ENCODE results near the gene GTPBP1.

Gene GTPBP1

DNA sequence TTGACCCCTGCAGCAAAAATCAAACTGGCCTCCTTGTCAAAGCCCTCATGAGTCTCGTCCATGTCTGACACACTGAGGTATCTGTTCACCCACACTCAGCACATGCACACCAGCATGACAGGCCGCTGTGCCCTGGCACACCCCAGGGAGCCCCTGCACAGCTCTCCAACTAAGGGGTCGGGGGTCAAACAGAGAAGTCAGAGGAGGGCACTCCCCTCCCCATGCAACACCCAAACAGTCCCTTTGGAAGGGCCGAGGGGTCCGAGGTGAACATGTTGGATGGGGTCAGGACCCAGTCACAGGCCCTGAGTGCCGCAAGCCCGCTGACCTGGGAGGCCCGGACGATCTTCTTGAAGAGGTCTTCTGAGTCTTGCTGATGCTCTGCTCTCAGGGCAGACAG, 35.4 kb downstream of the GTPBP1 start:
- no peak for DNase-seq (ENCODE audit: low read depth)

DNA sequence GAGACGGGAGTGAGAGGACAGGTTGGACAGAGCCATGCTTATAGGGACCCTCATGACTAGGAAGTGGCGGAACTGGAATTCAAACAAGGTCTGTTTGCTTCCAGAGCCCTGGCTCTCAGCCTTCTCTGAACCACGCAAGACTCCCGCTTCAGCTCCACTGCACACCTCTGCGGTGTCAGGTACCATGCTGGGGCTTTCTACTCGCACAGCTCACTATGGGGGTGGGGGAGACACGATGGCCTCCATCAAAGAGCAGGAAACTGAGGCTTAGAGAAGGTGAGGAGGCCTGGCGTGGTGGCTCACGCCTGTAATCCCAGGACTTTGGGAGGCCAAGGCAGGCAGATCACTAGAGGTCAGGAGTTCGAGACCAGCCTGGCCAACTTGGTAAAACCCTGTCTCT, 35.8 kb downstream of the GTPBP1 start:
- DNase-seq (ENCODE audit: low read depth): no peak

DNA sequence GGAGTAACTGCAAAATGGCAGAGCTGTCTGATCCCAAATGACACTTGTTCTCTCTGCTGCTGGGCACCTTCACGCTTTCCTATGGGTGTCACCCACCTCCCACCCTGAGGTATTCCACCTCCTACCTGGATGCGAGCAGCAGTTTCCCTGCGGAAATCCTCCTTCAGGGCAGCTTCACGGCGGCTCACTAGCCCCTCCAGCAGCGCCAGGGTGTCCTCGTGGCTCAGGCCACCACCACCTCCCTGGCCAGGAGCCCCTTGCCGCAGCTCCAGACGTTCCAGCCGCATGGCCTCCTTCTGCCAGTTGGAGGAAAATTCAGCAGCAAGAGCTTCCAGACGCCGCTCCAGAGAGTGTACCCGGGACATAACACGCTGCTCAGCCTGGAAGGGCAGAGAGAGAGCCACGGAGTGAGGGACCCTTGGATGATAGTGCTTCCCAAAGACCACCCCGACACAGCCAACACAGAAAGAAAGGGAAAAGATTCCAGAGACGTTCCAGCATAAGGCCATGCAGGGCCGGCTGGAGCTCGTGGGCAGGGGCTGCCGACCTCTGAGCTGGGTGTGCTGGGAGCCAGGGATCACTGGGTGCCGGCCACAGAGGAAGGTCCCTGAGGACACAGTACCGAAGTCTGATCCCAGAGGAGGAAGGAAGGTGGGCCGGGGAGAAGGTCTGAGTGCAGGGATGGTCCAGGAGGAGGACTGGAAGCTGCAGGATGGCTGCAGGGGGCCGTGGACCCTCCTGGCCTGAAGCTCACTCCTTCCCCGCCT, 36.6 kb downstream of the GTPBP1 start:
- DNase-seq (ENCODE audit: low read depth): no peak

DNA sequence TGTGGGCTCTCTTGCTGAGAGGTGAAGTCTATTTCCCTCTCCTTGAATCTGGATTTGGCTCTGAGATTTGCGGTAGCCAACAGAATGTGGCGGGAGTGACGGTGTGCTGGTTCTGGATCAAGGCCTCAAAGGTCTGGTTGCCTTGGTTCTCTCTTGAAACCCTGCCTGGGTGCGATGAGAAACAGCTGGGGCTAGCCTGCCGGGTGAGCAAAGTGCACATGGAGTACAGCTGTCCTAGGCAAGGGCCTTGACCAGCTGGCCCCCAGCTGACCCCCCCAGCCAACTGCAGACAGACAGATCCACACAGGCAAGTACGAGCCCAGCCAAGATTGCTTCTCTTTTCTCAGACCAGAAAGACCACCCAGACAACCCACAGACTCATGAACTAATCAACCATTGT, 39.2 kb downstream of the GTPBP1 start:
- no peak for DNase-seq (ENCODE audit: low read depth)

DNA sequence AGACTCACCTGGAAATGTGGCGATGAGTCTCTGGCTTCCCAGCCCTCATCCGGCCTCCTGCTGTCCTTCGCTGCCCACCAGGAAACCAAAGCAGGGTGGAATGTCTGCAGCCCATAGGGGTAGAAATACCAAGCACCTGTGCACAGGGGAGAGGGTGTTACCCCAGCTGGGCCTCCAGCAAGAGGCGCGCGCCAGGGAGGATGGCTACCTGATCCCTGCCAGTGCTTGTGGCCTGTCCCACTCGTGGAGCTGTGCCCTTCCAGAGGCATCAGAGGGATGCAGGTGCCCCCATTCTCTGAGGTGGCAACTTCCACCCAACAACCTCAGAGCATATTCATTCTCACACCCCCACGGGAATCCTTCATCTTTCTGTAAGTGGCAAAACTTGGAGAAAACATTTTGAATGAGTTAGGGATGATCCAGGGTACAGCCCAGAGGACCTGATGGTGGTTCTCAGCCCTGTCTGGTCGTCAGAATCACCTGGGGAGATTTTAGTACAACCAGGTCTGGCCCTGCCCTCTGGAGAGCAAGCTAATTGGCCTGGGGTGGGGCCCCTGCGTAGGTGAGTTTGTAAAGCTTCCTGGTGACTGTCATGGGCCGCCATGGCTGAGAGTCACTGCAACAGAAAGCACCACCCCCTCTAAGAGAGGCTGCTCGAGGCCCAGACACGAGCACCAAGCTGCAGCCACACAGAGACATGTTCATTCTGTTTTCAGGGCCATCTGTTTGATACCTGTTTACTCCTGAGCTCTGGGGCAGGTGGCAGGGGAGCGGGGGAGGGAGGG, 40.1 kb downstream of the GTPBP1 start:
- DNase-seq (ENCODE audit: low read depth): no peak

DNA sequence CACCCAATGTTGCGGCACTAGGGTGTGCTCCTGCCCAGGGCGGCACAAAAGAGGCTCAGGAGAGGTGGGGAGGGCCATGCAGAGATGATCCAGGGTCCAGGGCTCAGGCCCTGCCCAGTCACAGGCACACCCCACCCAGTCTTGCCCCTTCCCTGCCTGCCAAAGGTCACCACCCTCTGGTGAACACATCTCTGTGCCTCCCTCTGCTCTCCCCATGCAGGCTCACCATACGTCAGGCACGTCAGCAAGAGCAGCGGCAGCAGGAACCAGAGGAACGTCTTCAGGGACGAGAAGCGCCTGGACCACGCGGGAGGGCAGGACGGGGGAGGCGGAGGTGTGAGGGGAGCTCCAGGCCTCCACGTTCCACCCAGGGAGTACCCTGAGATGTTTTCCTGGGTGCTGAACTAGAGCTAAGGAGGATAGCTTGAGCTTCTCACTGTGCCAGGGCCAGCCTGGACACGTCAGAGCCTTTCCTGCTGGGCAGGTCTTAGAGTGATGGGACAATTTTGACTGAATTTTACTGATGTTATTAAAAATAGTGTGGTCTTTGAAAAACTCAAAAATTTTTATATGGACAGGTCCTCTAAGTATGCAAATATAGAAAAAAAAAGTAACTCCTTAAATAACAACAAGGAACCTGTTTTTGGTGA, 42.9 kb downstream of the GTPBP1 start:
- DNase-seq (ENCODE audit: low read depth): no peak

DNA sequence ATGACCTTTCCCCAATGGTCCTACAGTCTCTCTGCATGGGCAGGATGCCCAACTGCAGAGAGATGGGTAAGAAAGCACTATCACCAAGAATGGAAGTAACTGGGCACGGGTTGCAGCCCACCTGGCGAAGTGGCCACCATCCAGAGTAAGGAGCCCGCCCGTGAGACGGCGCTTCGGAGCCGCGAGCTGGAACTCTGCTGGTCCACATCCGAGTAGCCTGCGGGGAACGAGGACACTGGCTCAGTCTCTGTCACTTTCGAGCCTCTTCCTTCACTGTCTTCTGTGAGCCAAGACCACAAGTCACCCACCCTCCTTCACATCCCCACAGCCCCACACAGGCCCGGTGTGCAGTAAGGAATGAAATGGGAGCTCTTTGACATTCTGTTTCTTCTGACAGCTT, 44.4 kb downstream of the GTPBP1 start:
- no peak for DNase-seq (ENCODE audit: low read depth)

DNA sequence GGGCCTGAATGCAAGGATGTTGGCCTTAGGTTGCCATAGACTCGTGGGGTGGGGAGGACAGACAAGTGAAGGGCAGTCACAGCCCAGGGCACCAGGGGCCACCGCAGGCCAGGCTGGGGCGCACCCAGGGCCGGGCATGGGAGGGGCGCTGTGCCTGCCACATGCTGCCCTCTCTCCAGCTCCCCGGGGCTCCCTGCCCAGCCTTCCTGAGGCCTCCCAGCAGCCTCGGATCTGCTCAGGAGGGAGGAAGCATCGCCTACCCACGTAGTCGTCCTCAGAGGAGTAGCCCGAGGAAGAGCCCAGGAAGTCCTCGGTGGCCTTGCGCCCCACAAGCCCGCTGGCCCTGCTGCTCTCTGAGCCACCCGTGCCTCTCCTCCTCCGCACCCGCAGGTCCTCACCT, 44.9 kb downstream of the GTPBP1 start:
- DNase-seq (ENCODE audit: low read depth): no peak

DNA sequence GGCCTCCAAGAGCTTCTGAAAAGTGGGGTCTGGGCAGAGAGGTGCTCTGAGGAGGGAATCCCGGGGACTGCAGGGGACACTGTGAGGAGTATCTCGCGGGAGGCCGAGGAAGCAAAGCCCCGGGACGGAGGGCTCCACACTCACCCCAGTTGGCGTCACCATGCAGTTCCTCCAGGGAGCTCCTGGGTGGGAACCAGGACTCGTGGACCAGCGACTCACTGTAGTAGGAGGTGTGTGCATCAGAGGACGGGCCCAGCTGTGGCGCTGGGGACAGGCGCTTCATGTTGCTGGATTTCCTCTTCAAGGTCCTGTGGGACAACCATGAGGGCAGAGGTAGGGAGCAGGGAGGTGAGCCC, 45.3 kb downstream of the GTPBP1 start:
- no peak for DNase-seq (ENCODE audit: low read depth)

DNA sequence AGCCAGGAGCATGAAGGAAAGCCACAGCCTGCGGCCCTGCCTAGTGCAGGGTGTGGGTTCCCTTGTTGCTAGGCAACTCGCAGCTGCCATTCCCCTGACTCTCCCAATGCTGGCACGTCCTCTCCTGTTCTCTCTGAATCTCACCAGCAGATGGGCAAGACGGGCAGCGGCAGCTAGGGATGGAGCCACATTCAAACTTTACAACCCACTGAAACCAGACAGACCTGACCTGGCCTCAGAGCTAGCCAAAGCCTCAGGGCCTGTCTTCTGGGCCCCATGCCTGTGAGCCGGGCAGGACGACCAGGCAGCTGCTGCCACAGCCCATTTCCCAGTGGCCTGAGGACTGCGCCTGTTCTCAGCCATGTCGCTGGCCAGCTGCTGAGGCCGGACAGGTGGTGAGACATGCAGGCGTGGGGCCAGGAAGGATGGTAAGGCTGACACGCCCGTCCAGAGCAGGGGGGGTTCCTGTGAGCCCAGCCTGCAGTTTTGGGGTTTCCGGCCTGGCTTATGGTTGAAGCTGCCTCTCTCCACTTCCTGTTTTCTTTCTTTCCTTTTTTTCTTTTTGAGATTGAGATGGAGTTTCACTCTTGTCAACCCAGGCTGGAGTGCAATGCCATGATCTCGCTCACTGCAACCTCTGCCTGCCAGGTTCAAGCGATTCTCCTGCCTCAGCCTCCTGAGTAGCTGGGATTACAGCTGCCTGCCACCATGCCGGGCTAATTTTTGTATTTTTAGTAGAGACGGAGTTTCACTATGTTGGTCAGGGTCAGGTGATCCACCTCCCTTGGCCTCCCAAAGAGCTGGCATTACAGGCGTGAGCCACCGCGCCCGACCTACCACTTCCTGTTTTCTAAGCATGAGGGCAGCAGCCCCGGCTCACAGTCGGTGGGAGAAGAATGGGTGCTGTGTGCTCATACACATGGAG, 45.9 kb downstream of the GTPBP1 start:
- DNase-seq (ENCODE audit: low read depth): peak; percentile 58

DNA sequence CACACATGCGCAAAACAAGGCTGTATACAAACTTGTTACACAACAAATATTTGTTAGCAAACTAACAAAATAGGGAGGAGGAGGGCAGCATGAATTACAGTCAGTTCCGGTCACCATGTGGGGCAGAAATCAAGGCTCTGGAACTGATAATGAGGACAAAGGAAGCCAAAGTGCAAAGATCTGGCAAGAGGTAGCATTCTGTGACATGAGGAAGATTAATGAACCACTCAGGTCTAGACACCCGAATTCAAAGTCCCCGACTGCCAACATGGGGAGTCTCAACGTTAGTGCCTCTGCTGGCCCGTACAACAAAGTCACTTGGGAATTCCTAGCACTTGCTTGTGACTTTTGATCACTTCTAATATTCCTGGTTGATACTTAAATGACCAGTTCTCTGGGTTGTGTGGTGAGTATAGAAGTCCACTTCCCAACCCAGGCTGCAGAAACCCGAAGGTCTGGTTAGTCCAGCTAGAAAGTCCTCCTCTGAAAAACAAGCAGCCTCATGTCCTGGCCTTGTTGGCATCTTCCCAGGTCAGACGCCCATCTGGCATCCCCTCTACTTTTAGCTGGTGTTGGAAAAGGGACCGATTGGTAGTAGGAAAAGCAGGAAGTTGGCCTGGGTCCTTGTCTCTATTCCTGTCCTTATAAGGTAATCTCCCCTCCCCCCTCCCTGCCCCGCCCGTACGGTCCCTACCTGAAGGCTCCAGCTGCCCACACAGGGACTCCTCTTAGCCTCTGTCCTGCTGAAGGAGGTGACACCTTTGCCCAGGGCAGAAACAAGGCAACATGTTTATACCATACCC, 48.4 kb downstream of the GTPBP1 start:
- DNase-seq (ENCODE audit: low read depth): no peak

DNA sequence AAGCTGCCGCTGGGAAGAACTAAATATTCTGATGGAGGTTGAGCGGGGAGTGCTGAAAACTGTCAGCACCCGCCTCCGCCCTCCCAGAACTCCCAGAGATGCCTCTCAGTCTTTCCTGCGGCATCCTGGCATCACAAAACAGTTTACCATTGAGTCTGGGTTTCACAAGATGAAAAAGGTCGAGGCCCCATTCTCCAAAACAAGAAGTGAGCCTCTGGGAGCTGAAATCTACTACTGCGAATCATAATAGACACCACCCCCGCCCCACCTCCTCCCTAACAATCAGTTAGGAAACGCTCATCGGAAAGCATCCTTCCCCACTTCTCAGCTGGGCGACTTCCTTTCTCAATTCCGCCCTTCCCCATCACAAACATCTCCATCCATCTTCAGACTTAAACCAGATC, 49.0 kb downstream of the GTPBP1 start:
- no peak for DNase-seq (ENCODE audit: low read depth)

DNA sequence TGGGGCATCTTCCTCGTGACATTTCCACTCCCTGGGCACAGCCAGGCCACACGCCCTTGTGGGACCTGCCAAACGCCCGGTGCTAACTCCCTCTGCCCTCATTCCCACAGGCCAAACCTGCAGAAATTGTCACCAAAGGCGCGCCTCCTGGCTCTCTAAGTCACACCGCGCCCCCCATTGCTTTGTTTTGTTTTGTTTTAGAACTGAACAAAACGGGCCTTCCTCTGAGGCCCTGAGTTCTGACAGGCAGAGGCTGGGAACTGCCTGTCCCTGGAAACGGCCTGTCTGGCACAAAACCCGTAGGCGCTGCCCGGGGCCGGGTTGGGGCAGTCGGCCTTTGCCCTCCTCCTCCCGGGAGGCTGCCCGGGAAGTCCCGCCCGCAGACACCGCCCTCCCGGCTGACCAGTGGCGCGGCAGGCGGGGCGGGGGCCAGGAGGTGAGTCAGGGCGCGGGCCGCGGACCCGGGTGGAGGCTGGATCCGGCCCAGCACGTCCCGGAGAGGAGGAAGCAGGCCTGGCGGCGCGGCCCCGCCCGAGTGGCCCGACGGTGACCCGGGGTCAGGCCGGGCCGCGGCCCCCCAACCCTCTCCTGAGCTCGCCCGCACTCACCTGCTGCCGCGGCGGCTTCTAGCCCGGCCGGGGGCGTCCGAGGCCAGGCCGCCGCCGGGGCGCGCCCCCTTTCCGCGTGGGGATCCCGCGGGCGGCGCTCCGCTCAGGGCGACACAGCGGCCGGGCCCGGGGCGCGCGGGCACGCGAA, 49.6 kb downstream of the GTPBP1 start:
- peak; percentile 47 for DNase-seq (ENCODE audit: low read depth)

DNA sequence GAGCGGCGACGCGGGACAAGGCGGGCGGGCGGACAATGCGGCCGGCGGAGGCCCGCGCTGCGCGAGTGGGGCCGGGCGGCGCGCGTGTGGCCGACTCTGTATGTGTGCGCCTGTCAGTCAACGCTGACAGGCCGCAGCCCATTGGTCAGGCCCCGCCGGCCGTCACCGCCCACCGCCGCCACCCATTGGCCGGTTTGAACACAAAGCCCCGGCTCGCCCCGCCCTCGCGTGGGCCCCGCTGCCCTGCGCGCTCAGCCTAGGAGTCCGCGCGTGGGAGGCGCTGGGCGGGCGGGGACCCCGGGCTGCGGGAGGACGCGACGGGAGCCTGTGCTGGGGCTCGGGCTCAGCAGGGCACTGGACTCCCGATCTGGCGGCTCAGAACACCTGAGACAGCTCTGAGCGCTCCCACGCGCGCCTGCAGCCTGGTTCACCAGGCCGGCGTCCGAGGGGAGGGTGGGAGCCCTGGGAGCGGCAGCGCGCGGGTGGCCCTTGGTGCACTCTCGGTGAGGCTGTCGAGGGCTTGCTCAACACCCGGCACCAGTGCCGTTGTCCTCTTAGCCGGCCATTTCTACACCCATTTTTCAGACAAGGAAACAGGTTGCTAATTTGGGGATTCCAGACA, 50.3 kb downstream of the GTPBP1 start, which contains the start of gene SUN2:
SUN2 (minus strand) TSS at position 88 of the 622 bp plus-strand sequence. CDS start 3,370 bp downstream, outside the sequence.
- DNase-seq (ENCODE audit: low read depth): peak; percentile 91

DNA sequence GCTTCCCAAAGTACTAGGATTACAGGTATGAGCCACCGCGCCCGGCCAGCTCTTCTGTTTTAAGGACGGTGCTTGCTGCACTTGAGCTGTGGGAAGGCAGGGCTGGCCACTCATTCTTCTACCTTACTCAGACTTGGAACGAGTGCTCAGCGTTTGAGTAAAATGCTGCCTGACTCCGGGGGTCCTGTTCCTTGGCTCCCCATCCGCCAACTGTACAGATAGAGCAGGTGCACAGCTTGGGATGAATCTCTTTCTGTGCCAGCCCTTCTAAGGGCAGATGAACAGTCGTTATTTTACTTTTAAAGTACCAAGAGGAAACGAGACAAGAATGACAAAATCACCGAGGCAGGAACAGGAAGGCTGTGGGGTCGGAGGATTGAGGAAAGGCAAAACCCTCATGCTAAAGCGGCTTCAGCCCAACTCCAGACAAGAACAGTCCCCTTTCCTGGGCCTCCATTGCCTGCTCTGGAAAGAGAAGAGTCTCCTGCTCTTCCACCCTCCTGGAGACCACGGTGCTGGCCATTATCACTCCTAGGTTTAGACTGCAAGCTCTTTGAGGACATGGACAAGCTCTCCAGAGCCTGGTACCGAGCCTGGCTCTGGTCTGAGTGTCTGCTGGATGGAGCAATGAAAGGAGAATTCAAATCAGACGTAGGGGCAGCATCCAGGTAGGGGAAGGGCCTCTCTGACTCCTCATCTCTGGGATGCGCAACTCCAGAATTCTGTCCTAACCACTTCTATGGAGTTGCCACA, 51.1 kb downstream of the GTPBP1 start:
- peak; percentile 31 for DNase-seq (ENCODE audit: low read depth)

DNA sequence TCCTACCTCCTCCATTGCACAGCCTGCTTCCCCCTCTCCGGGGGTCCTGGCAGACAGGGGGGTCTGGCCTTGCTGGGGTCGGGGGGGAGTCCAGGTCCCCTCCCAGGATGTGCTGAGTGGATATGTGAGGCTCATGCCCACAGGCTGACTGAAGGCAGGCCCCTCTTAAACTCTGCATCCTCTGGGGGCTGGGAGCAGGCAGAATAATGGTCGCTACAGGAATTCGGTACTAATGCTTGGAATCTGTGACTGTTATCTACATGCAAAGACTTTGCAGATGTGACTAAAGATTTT, 51.7 kb downstream of the GTPBP1 start:
- no peak for DNase-seq (ENCODE audit: low read depth)

DNA sequence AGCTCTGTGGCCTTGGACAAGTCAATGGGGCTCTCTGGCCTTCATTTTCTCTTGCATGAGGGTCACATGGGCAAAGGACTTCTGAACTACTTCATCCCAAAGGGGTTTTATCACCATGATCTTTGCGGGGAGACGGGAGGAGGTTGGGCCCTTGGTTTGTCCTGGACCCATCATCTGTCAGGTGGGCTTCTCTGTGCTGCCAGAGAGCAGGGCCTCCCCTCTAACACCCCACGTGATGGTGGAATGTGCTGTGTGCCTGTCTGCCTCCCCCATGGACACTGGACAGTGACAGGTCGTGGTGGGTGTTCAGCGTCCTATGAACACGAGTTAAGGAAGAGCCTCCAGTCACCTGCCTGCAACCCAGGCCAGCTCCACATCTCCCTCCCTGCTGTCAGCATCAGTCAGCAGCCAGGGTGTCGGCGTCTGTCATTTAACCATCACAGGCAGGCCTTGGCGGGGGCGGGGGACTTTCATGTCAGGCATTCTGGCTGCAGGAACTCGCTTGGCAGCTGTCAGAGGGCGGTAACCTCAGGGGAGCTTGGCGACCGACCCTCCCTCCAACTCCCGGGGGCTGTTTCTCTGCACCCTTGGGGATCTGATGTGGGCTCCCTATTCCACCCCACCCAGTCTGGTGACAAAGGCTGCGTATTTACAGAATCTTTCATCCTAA, 52.7 kb downstream of the GTPBP1 start:
- DNase-seq (ENCODE audit: low read depth): peak; percentile 66

DNA sequence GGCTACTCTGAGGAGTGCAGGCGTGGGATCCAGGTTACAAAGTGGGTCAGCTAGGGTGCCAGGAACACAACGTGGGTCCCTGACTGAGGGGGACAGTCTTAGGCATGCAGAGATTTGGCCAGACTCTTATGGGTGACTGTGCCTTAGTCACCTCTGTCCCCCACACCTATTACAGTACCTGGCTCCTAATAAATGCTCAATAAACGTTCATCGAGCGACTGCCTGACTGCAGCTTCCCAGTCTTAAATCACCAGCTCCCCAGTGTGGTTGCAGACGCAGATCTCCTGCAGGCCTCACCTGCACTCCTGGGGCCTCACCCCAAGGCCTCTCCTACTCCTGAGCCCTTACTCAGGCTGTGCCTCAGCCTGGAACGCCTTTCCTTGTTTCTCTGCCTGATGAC, 53.3 kb downstream of the GTPBP1 start:
- DNase-seq (ENCODE audit: low read depth): no peak
